CD14-positive monocyte (primary cell): ENCODE results near the gene MSLN. TPM values are rescaled to one million over a fixed set of nuclear protein-coding genes. Genes with fewer than 3 reads are reported as not detected.

Experiments used
- DNase-seq, 3 donors: peaks; one replicate each; pipeline ENCODE4 v3.0.0-alpha.2; 2011 to 2022
- H2AFZ ChIP-seq: 2 replicates; pipeline ENCODE4 v1.6.0; 2012; ENCODE audit warnings: mild to moderate bottlenecking, low read depth, low read length, inconsistent platforms; ENCODE audit not compliant: insufficient read depth, poor library complexity, severe bottlenecking
- H3K27ac ChIP-seq, 2 donors: 1 replicate in 1 of 2; 2 replicates in 1 of 2; pipeline ENCODE4 v1.5.1; 2012 to 2013; ENCODE audit warnings: low read length in 2 of 2, control low read depth in 1 of 2, inconsistent platforms in 1 of 2, low read depth in 1 of 2, mild to moderate bottlenecking in 1 of 2
- H3K27me3 ChIP-seq, 2 donors: one replicate each; pipeline versions ENCODE4 v1.6.0 to v1.6.1; 2011 to 2013; ENCODE audit warnings: low read length in 2 of 2; ENCODE audit not compliant: control insufficient read depth in 2 of 2, insufficient read depth in 2 of 2
- H3K36me3 ChIP-seq, 2 donors: replicated peaks in 1 of 2; 1 replicate in 1 of 2; 2 replicates in 1 of 2; pipeline versions ENCODE4 v1.5.1 to v1.6.1; 2012 to 2013; ENCODE audit warnings: low read length in 2 of 2, control low read depth in 1 of 2, inconsistent platforms in 1 of 2, mild to moderate bottlenecking in 1 of 2; ENCODE audit not compliant: insufficient read depth in 2 of 2, control insufficient read depth in 1 of 2
- H3K4me1 ChIP-seq, 2 donors: 1 replicate in 1 of 2; 2 replicates in 1 of 2; pipeline versions ENCODE4 v1.5.1 to v1.6.1; 2012 to 2013; ENCODE audit warnings: low read length in 2 of 2, control low read depth in 1 of 2, inconsistent platforms in 1 of 2, mild to moderate bottlenecking in 1 of 2, moderate library complexity in 1 of 2; ENCODE audit not compliant: insufficient read depth in 2 of 2, control insufficient read depth in 1 of 2
- H3K4me2 ChIP-seq: replicated peaks from 2 replicates; pipeline ENCODE3; 2012; ENCODE audit warnings: low read length, moderate library complexity, mild to moderate bottlenecking; ENCODE audit not compliant: poor library complexity, severe bottlenecking; ENCODE audit errors: extremely low read depth
- H3K4me3 ChIP-seq, 3 experiments: fragments of 200-600 bp in 1 of 3; sonication (generic) in 1 of 3; replicated peaks in 1 of 3; 1 replicate in 2 of 3; 2 replicates in 1 of 3; pipeline ENCODE4 v1.5.1; 2011 to 2013; ENCODE audit warnings: low read length in 3 of 3, mild to moderate bottlenecking in 3 of 3, control low read depth in 2 of 3, low read depth in 2 of 3, inconsistent platforms in 1 of 3, moderate library complexity in 1 of 3
- H3K79me2 ChIP-seq: 2 replicates; pipeline ENCODE4 v1.6.0; 2012; ENCODE audit warnings: mild to moderate bottlenecking, control low read depth, inconsistent platforms, low read length, moderate library complexity; ENCODE audit not compliant: insufficient read depth
- H3K9ac ChIP-seq: 2 replicates; pipeline ENCODE4 v1.6.0; 2017; ENCODE audit warnings: low read length, mild to moderate bottlenecking; ENCODE audit not compliant: insufficient read depth, poor library complexity, severe bottlenecking
- H3K9me3 ChIP-seq, 2 donors: replicated peaks in 1 of 2; 1 replicate in 1 of 2; 2 replicates in 1 of 2; pipeline versions ENCODE4 v1.5.1 to v1.6.1; 2012 to 2013; ENCODE audit warnings: low read length in 2 of 2, control low read depth in 1 of 2; ENCODE audit not compliant: control insufficient read depth in 1 of 2, insufficient read depth in 1 of 2
- H4K20me1 ChIP-seq: 2 replicates; pipeline ENCODE4 v1.6.0; 2012; ENCODE audit warnings: mild to moderate bottlenecking, low read length, control low read depth, moderate library complexity; ENCODE audit not compliant: insufficient read depth
- H3K27ac Mint-ChIP-seq, 7 donors: one replicate each; pipeline ENCODE4 v1.8.0; 2020; ENCODE audit warnings: mild to moderate bottlenecking in 7 of 7, mixed read lengths in 7 of 7, moderate library complexity in 6 of 7, inconsistent platforms in 2 of 7
- H3K27me3 Mint-ChIP-seq, 3 donors: one replicate each; pipeline ENCODE4 v1.8.0; 2021 to 2022; ENCODE audit warnings: low read depth in 3 of 3, mild to moderate bottlenecking in 3 of 3, mixed read lengths in 3 of 3, moderate library complexity in 3 of 3, inconsistent platforms in 1 of 3
- H3K36me3 Mint-ChIP-seq, 2 donors: one replicate each; pipeline ENCODE4 v1.8.0; 2020; ENCODE audit warnings: mixed read lengths in 2 of 2, inconsistent platforms in 1 of 2, mild to moderate bottlenecking in 1 of 2
- H3K4me1 Mint-ChIP-seq: one replicate; pipeline ENCODE4 v1.8.0; 2020; ENCODE audit warnings: mild to moderate bottlenecking, mixed read lengths
- H3K4me3 Mint-ChIP-seq, 2 donors: one replicate each; pipeline ENCODE4 v1.8.0; 2020; ENCODE audit warnings: mild to moderate bottlenecking in 2 of 2, mixed read lengths in 2 of 2, moderate library complexity in 1 of 2
- H3K9me3 Mint-ChIP-seq, 7 donors: one replicate each; pipeline ENCODE4 v1.8.0; 2020 to 2022; ENCODE audit warnings: mixed read lengths in 7 of 7, mild to moderate bottlenecking in 6 of 7, moderate library complexity in 6 of 7, inconsistent platforms in 2 of 7
- WGBS: methylation state at CpG from one replicate; pipeline ENCODE4 v1.1.5; 2013; ENCODE audit warnings: missing lambda C conversion rate; ENCODE audit not compliant: insufficient coverage; 5-methylcytosine and 5-hydroxymethylcytosine counted together
- intact Hi-C, 2 donors: fragments of 100-400 bp; cut with micrococcal nuclease; formaldehyde crosslinking; loops; one replicate each; pipeline versions ENCODE4 v1.15.0 to v1.15.1; 2023
- polyA plus RNA-seq, 3 donors: library from polyadenylated mRNA; depleted of rRNA in 1 of 3; unstranded in 2 of 3; stranded (reverse) in 1 of 3; fragments of 300-500 nt in 2 of 3; fragments of >200 nt in 1 of 3; fragmentation: Illumina TruSeq in 2 of 3; gene quantifications; 1 replicate in 2 of 3; 2 replicates in 1 of 3; pipeline ENCODE4 v1.2.3, GENCODE V29; 2012 to 2021
- TF ChIP-seq, protein P1 (sequence below): fragments of 200-600 bp; IDR thresholded peaks from one replicate; pipeline ENCODE4 v1.8.0; 2022; ENCODE audit warnings: antibody characterized with exemption, mild to moderate bottlenecking

The MSLN gene
- polyA plus RNA-seq, 3 donors: 0.07 to 0.29 TPM; not detected in 1

- Histone ChIP-seq H3K79me2 (no peaks in the 10 kb centered on the region), H3K4me1 (no peaks in the 10 kb centered on the region), H3K9me3 (no peaks in the 10 kb centered on the region), H3K9ac (no peak overlapping the region), H3K27me3 (peaks cover 0 to 9% of the 10 kb centered on the region in 2 donors), H3K4me3 (no peak overlapping the region), H3K36me3 (no peaks in the 10 kb centered on the region), H4K20me1 (no peaks in the 10 kb centered on the region), H3K27ac (no peak overlapping the region), H2AFZ (no peak overlapping the region), H3K4me2 (no peak overlapping the region)
- TF ChIP-seq, protein P1, sequence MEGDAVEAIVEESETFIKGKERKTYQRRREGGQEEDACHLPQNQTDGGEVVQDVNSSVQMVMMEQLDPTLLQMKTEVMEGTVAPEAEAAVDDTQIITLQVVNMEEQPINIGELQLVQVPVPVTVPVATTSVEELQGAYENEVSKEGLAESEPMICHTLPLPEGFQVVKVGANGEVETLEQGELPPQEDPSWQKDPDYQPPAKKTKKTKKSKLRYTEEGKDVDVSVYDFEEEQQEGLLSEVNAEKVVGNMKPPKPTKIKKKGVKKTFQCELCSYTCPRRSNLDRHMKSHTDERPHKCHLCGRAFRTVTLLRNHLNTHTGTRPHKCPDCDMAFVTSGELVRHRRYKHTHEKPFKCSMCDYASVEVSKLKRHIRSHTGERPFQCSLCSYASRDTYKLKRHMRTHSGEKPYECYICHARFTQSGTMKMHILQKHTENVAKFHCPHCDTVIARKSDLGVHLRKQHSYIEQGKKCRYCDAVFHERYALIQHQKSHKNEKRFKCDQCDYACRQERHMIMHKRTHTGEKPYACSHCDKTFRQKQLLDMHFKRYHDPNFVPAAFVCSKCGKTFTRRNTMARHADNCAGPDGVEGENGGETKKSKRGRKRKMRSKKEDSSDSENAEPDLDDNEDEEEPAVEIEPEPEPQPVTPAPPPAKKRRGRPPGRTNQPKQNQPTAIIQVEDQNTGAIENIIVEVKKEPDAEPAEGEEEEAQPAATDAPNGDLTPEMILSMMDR: no peak
- no peaks in the 10 kb centered on the region for H3K4me1 Mint-ChIP-seq
- no peaks in the 10 kb centered on the region for H3K36me3 Mint-ChIP-seq
- peaks cover 0 to 3% (median 0%) of the 10 kb centered on the region in 7 donors for H3K9me3 Mint-ChIP-seq
- H3K27me3 Mint-ChIP-seq: peaks cover under 1 to 21% (median 10%) of the 10 kb centered on the region in 3 donors
- no peak overlapping the region for H3K27ac Mint-ChIP-seq
- no peak for DNase-seq
- no peak overlapping the region for H3K4me3 Mint-ChIP-seq
- intact Hi-C loops: no loop called here
- 94% methylated on average over 7 of the region's 9 CpGs for WGBS
Measured at GRCh38 chr16:776824-777223, 16.3 kb downstream of the MSLN start.

- 18% methylated on average over 9 of the region's 16 CpGs for WGBS
- no peak for DNase-seq
- no peak overlapping the region for H3K4me3 ChIP-seq
- TF ChIP-seq, protein P1: no peak
- H3K9me3 ChIP-seq: no peaks in the 10 kb centered on the region
- H3K4me3 Mint-ChIP-seq: no peak overlapping the region
- no peaks in the 10 kb centered on the region for H3K79me2 ChIP-seq
- intact Hi-C loops: no loop called here
- H3K36me3 Mint-ChIP-seq: no peaks in the 10 kb centered on the region
- no peaks in the 10 kb centered on the region for H4K20me1 ChIP-seq
- H3K27me3 Mint-ChIP-seq: peaks cover 0 to 22% (median 10%) of the 10 kb centered on the region in 3 donors
- peaks cover 0 to 3% (median 0%) of the 10 kb centered on the region in 7 donors for H3K9me3 Mint-ChIP-seq
- H3K27me3 ChIP-seq: peaks cover 0 to 9% of the 10 kb centered on the region in 2 donors
- no peak overlapping the region for H2AFZ ChIP-seq
- H3K9ac ChIP-seq: no peak overlapping the region
- no peaks in the 10 kb centered on the region for H3K4me1 Mint-ChIP-seq
- H3K4me1 ChIP-seq: no peaks in the 10 kb centered on the region
- H3K4me2 ChIP-seq: no peak overlapping the region
- no peaks in the 10 kb centered on the region for H3K36me3 ChIP-seq
- no peak overlapping the region for H3K27ac ChIP-seq
- H3K27ac Mint-ChIP-seq: no peak overlapping the region
Measured at GRCh38 chr16:777826-778225, 17.3 kb downstream of the MSLN start.
